PC-9 (cell line): ENCODE results near the gene SLC24A4.

Source experiments
- EZH2 ChIP-seq: fragments of 200-600 bp; sonication (generic); IDR thresholded peaks from 2 replicates; pipeline ENCODE4 v1.8.0; 2017; ENCODE audit warnings: antibody characterized with exemption, low read depth
- TF ChIP-seq, protein P1 (sequence below): fragments of 200-600 bp; sonication (generic); conservative IDR thresholded peaks from 2 replicates; pipeline ENCODE4 v1.6.1; 2017; ENCODE audit warnings: mixed run types, antibody characterized with exemption, mild to moderate bottlenecking, moderate library complexity

DNA sequence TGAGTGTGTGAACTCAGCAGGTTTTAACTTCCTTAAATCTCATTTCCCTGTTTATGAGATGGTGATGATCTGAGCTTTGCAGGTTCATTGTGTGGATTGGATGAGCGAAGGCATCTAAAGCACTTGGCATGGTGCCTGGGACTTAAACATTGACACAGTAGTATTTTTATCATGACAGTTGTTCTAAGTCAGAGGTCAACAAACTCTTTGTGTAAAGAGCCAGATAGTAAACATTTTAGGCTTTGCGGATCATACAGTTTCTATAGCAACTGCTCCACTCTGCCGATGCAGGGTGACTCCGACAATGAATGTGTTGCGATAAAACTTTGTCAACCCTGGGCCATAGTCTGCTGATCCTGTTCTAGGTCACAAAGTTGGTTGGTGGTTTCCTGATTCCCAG lies 25.2 kb downstream of the SLC24A4 start:
- TF ChIP-seq, protein P1, sequence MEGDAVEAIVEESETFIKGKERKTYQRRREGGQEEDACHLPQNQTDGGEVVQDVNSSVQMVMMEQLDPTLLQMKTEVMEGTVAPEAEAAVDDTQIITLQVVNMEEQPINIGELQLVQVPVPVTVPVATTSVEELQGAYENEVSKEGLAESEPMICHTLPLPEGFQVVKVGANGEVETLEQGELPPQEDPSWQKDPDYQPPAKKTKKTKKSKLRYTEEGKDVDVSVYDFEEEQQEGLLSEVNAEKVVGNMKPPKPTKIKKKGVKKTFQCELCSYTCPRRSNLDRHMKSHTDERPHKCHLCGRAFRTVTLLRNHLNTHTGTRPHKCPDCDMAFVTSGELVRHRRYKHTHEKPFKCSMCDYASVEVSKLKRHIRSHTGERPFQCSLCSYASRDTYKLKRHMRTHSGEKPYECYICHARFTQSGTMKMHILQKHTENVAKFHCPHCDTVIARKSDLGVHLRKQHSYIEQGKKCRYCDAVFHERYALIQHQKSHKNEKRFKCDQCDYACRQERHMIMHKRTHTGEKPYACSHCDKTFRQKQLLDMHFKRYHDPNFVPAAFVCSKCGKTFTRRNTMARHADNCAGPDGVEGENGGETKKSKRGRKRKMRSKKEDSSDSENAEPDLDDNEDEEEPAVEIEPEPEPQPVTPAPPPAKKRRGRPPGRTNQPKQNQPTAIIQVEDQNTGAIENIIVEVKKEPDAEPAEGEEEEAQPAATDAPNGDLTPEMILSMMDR, result no peak
- TF ChIP-seq EZH2, result no peak
